ENCODE data around the gene L3MBTL4.

- TF ChIP-seq CTCF (IDR thresholded peaks at IDR 0.05) (no peak), POLR2A (IDR thresholded peaks at IDR 0.05) (no peak)
These were observed 445.2 kb downstream of the L3MBTL4 start for GRCh38 chr18:5969355-5969988.
